GM12801 (cell line): ENCODE data around the gene TMEM53.

Experiments used
- TF ChIP-seq, protein P1 (sequence below): IDR thresholded peaks from one replicate; pipeline ENCODE4 v1.5.1; 2011; ENCODE audit warnings: control low read depth; ENCODE audit not compliant: insufficient read length; ENCODE audit errors: extremely low read depth

TMEM53 gene

DNA sequence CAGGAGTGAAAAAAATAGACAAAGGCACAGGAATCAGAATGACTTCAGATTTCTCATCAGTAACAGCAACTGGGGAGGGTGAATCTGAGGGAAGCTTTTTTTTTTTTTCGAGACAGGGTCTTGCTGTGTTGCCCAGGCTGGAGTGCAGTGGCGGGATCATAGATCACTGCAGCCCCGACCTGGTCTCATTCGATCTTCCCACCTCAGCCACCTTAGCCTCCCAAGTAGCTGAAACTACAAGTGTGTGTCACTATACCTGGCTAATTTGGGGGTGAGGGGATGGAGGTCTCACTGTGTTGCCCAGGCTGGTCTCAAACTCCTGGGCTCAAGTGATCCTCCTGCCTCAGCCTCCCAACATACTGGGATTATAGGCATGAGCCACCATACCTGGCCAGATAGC, 10.9 kb upstream of the TMEM53 start:
- TF ChIP-seq, protein P1, sequence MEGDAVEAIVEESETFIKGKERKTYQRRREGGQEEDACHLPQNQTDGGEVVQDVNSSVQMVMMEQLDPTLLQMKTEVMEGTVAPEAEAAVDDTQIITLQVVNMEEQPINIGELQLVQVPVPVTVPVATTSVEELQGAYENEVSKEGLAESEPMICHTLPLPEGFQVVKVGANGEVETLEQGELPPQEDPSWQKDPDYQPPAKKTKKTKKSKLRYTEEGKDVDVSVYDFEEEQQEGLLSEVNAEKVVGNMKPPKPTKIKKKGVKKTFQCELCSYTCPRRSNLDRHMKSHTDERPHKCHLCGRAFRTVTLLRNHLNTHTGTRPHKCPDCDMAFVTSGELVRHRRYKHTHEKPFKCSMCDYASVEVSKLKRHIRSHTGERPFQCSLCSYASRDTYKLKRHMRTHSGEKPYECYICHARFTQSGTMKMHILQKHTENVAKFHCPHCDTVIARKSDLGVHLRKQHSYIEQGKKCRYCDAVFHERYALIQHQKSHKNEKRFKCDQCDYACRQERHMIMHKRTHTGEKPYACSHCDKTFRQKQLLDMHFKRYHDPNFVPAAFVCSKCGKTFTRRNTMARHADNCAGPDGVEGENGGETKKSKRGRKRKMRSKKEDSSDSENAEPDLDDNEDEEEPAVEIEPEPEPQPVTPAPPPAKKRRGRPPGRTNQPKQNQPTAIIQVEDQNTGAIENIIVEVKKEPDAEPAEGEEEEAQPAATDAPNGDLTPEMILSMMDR: no peak

DNA sequence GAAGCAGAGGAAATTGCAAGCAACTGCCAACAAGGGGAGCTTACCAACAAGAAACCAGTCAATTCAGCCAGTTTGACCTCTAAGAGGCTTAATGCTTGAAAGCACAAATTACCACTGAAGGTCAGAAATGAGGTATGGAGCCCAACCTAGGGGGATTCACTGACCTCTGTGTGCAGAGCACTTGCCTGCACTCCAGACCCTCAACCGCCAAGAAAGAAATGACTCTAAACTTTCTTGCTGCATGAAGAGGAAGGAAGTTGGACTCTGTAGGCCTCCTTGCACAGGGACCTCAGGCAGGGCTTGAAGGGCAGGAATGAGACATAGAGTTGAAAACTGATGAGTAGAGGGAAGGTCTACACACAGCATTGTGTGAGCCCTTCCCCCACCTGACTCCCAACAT, 10.2 kb upstream of the TMEM53 start:
- TF ChIP-seq, protein P1: no peak

DNA sequence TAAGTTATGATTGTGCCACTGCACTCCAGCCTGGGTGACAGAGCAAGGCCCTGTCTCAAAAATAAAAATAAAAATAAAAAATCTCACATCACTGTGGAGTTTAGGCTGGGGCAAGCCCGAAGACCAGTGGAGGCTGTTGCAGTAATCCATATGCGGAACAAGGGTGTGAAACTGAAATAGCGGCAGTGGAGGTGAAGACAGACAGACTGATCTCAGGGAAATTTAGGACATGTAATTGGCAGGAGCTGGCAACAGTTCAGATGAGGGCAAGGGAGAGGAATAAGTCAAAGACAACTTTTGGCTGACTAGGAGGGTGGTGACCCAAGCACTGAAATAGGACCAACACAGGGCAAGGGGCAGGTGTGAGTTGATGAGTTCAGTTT, 8.6 kb upstream of the TMEM53 start:
- TF ChIP-seq, protein P1: no peak

DNA sequence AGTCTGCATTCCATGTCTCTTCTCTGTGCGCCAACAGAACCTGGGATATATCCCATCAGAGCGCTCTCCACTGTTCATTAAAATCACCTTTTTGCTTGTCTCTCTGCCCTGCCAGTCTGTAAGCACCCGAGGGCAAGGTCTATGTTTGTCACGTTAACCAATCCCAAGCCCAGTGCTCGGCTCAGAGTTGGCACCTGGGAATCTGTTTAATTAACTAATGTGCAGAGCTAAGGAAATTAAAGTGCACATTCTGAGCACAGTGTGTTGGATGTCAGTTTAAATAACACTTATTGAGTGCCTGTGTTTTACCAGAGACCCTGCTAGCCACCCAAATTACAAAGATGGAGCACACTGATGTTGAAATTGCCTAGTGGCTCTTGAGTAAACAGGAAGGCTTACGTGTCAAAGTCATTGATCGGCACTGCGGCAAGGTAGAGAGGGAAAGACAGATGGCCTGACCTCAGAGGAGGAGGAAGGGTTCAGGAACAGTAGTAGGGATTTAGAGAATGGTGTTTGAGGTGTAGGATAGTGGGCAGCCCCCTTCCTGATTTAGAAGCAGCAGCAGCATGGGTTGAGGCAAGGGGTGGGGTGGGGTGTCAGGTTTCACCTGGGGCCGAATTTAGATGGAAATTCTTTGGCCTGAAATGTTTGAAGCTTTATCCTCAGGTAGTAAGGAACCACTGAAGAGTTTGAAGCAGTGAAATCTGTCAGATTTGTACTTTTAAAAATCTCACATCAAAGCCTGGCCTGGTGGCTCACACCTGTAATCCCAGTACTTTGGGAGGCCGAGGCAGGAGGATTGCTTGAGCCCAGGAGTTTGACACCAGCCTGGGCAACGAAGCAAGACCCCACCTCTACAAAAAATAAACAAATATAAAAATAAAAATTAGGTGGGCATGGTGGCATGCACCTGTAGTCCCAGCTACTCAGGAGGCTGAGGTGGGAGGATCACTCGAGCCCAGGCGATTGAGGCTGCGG, 7.9 kb upstream of the TMEM53 start:
- TF ChIP-seq, protein P1: no peak

DNA sequence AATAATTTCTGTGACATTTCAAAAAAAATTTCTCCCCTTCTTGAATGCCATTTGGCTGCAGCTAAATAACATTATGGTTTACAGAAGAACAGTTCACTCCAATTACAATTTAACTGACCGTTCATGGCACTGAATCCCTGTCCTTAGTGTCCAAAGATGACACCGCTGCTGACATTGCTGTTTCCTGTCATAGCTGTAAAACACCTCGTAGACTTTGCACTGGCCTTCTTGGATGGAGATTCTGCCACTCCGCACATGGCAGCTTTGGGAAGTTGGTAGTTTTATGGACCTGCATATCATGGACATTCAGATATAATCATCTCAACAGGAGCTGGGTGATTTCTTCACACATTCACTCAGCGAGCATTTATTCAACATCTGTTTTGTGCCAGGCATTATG, 5.2 kb upstream of the TMEM53 start:
- TF ChIP-seq, protein P1: no peak

DNA sequence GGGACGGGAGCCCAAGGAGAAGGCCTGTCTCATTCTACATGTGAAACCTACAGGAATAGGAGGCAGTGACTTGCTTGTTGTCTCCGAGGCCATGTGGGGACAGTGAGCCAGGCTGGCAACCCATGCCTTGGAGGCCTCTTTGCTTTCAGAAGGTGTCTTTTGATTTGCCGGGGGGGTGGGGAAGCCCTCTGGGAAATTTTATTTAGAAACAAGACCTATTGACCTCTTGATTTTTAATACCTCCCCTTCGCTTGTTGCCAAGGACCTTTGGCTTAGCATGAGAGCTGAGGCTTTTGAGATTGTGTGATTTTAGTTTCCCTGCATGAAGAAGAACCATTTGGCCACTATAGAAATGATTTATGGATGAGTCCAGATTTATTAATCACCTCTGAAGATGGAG, 4.3 kb upstream of the TMEM53 start:
- TF ChIP-seq, protein P1: no peak

DNA sequence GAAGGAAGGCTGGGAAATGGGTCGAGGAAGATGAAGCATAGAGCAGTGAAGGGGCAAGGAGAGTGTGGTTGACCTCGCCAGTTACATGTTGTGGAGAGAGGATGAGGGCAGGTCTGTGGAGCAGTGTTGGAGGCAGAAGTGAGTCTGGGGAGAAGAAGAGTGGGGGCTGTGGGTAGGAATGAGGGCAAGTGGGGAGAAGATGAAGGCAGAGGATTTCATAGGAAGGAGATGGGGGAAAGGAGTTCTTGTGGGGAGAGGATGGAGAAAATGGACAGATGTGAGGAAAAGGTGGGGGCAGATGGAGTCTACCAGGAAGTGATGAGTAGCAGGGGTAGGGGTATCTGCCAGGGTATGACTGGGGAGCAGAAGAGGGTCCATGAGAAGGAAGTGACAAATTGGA, 3.8 kb upstream of the TMEM53 start:
- TF ChIP-seq, protein P1: no peak
